HG03025 (cell line): ENCODE results near the gene PCP2.

Experiments
- ATAC-seq: cut with Tn5 transposase; IDR thresholded peaks from one replicate; pipeline ENCODE4 v1.9.1; 2021; ENCODE audit warnings: mild to moderate bottlenecking, moderate library complexity; ENCODE audit not compliant: unreplicated experiment, low FRiP score

Gene PCP2

GRCh38 chr19:7602935-7603497 lies 30.5 kb downstream of the PCP2 start:
- no peak for ATAC-seq

GRCh38 chr19:7602240-7602934 lies 31.1 kb downstream of the PCP2 start:
- ATAC-seq: no peak

DNA sequence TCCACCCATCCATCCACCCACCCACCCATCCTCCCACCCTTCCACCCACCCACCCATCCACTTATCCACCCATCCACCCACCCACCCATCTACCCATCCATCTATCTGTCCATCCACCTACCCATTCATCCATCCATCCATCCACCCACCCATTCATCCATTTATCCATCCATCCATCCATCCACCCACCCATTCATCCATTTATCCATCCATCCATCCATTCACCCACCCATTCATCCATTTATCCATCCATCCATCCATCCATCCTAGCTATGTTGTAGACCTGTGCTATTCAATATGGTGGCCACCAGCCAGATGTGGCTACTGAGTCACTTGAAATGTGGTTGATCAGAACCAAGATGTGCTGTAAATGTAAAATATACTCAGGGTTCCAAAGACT lies 32.8 kb downstream of the PCP2 start:
- no peak for ATAC-seq

DNA sequence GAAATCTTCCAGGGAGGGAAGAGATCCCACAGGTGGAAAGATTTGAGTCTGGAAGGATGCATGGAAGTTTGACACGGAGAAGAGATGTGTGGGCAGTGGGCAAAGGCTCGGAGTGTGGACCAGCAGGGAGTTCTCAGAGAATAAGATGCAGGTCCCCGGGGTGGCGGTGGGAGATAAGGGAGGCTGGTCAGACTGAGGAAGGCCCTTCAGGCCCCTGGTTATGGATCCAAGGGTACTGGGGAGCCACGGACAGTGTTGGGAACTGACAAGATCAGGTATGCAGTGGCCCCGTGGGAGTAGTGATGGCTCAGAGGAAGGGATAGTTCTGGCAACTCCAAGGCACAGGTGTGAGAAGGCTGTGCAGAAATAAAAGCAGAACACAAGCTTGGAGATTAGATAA lies 35.3 kb downstream of the PCP2 start:
- no peak for ATAC-seq

GRCh38 chr19:7597689-7598088 lies 35.8 kb downstream of the PCP2 start:
- no peak for ATAC-seq

DNA sequence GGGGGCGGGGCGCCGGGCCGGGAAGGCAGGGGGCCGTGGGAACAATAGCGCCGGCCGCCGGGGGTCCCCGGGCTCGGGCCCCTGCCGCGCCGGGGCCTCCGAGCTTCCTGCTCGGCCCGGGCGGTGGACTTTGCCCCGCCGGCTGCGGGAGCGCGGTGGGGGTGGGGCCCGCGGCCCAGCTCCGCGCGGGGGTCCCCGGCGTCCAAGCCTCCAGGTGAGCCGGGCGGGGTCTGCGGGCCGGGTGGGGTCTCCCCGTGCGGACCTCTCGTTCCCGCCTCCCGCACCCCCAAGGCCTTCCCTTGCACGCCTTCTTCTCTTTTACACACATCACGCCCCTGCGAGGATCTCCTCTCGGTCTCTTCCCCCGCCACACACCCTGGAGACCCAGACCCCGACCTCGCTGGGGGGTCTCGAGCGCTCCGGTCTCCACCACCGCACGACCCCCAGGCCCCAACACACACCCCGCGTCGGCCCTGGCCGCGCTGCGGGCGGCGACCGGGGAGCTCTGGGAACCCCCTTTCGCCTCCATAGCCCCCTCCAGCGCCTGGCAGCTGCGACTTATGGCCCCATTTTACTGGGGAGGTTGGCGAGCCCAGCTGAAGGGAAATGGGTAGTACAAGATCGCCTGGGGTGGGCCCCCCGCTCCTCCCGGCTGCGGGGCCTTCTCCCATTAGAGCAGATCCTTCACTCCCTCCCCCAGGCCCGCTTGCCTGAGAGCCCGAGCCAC lies 37.1 kb downstream of the PCP2 start:
- no peak for ATAC-seq

- no peak for ATAC-seq
Measured at GRCh38 chr19:7595466-7596133, 37.9 kb downstream of the PCP2 start, which contains the start of gene CAMSAP3. CAMSAP3 (plus strand) TSS chr19:7595863; CDS start chr19:7596003, 140 bp downstream.

DNA sequence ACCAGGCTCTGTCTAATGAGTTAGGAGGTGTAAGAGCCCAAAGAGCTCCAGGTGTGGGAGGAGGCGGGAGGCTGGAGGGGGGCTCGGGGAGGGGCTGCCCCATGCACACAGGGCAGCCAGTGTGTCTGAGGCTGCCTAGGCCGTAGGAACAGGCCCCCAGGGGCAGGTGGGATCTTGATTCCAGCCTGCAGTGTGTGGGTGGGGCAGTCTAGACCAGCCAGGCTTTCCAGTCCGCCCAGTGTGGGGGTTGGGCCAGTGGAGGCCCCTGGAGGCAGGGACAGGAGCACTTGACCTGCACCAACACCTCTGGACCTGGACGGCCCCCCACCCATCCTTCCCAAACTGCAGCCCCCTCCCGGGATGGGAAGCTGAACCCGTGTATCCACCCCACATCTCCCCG lies 43.3 kb downstream of the PCP2 start:
- no peak for ATAC-seq

DNA sequence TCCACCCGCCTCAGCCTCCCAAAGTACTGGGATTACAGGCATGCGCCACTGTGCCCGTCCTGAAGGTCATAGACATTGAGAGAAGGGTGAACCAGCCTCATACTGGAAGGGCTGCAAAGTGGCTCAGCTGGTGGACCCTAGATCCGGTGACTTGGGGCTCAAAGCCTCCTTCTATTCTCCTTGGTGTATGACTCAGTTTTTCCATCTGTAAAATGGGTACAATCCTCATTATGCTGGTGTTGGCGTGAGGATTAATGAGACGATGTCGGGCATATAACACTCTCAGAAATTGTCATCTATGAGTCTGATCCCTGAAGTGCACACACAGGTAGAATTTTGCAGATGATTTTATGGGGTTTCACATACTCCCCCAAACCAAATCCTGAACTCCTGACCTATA lies 43.7 kb downstream of the PCP2 start:
- no peak for ATAC-seq

- ATAC-seq: no peak
Measured at GRCh38 chr19:7582446-7582845, 51.1 kb downstream of the PCP2 start.
